ENCODE measurements around the gene ATP6AP2. TPM values are rescaled to one million over a fixed set of nuclear protein-coding genes. Genes with fewer than 3 reads are reported as not detected.
A peak's percentile ranks its signal among the peaks of the same experiment; 100 is the strongest.

The ATP6AP2 gene, protein sequence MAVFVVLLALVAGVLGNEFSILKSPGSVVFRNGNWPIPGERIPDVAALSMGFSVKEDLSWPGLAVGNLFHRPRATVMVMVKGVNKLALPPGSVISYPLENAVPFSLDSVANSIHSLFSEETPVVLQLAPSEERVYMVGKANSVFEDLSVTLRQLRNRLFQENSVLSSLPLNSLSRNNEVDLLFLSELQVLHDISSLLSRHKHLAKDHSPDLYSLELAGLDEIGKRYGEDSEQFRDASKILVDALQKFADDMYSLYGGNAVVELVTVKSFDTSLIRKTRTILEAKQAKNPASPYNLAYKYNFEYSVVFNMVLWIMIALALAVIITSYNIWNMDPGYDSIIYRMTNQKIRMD
- 69.6 and 70.3 TPM in 2 replicates for total RNA-seq

DNA sequence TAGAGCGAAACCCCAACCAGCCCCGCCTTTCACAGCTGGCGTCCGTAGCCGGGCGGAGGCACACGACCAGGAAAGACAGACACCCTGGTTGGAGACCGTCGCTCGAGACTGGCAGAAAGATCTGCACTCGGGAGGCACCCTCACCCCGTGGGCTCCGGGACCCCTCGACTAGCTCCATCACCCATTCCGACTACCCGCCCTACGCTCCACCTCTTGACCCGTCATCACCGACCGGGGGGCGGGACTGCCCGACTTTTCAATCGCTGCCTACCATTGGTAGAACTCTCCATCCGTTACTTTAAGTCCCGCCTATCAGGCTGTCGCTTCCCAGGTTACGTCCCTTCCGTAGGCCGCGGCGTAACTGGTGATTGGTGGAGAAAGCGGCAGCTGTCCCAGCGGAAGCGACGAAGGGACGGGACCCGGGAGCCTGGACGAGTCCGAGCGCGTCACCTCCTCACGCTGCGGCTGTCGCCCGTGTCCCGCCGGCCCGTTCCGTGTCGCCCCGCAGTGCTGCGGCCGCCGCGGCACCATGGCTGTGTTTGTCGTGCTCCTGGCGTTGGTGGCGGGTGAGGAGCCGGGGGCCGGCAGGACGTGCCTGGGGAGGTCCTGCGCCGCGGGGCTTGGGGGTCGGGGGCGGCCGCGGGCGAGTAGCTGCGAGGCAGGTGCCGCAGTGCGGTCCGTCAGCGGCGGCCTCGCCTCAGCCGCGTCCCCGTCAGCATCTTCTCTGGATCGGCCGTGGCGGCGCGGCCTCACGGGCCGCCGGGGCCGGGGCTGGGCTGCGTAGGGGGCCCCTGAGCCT, at the start of gene ATP6AP2:
ATP6AP2 (plus strand) TSS at position 434 of the 799 bp plus-strand sequence; CDS start at position 530, 96 bp downstream.
- Mint-ChIP-seq H3K4me3 (ENCODE audit: low read depth) (peak within 1 kb of the TSS; percentile 90), H3K27ac (peak within 1 kb of the TSS; percentile 90), H3K36me3 (ENCODE audit: low read depth) (no peaks in the 10 kb centered on the region), H3K9me3 (no peaks in the 10 kb centered on the region), H3K4me1 (ENCODE audit: low read depth) (peaks cover 18% of the 10 kb centered on the region), H3K27me3 (ENCODE audit: low read depth) (no peaks in the 10 kb centered on the region)
- intact Hi-C loops (cut with micrococcal nuclease) = loop anchor here (2.0 kb wide), 1 partner anchor 66 kb away; the partner anchor contains the start of gene CXorf38
- peak; percentile 87 for DNase-seq (ENCODE audit: low spot score)

DNA sequence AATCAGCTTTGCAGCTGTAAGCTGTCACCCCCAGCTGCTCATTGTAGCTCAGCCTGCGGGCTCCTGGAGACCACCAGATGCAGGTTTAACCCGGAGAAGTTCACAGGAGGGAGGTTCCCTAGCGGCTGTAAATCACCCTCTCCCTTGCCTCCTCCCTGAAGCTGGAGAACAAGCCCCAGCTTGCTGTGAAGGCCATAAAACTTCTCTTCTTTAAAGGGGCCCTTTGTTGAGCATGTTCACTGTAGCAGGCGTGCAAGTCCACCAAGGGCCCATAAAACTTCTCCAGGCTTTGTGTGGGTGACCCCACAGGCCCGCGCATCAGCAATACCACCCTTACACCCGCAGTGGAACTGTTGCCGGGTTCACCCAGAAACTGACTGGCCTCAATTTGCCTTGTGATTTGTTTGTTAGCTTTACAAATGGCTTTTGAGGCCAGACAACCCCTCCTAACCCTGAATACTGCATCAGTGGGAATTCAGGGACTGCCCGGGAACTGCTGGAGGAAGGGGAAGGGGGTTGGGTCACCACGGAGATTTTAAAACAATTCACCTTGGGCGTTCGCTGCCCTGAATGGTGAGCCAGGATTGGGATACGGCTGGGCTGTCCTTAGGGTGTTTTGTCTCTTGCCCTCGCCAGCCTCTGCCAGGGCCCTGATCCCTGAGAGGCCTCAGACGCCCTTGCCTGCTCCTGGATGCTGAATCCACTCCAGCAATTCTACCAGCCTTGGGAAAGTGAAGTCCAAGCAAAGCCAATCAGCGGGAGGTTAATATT, 49.5 kb upstream of the ATP6AP2 start:
- H3K27me3 Mint-ChIP-seq (ENCODE audit: low read depth) = peaks cover 2% of the 10 kb centered on the region
- H3K4me3 Mint-ChIP-seq (ENCODE audit: low read depth) = no peak overlapping the region
- intact Hi-C loops (cut with micrococcal nuclease) = no loop called here
- no peaks in the 10 kb centered on the region for H3K9me3 Mint-ChIP-seq
- H3K27ac Mint-ChIP-seq = no peak overlapping the region
- no peaks in the 10 kb centered on the region for H3K4me1 Mint-ChIP-seq (ENCODE audit: low read depth)
- DNase-seq (ENCODE audit: low spot score) = no peak
- H3K36me3 Mint-ChIP-seq (ENCODE audit: low read depth) = no peaks in the 10 kb centered on the region

DNA sequence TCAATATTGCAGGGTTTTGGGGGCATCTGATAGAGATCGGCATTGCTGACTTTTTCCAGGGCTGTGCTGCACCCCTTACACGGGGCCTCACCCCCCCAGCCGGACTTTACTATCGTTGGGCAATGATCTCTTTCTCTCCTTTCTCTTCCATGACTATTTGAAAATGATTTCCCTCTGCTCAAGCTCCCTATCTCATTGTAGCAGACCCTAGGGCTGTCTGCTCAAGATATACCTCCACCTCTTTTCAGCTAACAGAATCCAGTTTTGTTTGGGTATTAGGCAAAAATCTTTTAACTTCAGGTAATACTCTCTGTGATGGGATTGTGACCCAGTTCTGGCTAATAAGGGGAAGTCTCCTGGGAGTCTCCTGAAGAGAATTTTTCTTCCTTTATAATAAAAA, 43.5 kb upstream of the ATP6AP2 start:
- no peak overlapping the region for H3K4me3 Mint-ChIP-seq (ENCODE audit: low read depth)
- H3K4me1 Mint-ChIP-seq (ENCODE audit: low read depth) = peaks cover 20% of the 10 kb centered on the region
- H3K36me3 Mint-ChIP-seq (ENCODE audit: low read depth) = no peaks in the 10 kb centered on the region
- no peak overlapping the region for H3K27ac Mint-ChIP-seq
- intact Hi-C loops (cut with micrococcal nuclease) = no loop called here
- no peaks in the 10 kb centered on the region for H3K9me3 Mint-ChIP-seq
- no peak for DNase-seq (ENCODE audit: low spot score)
- H3K27me3 Mint-ChIP-seq (ENCODE audit: low read depth) = peaks cover 15% of the 10 kb centered on the region

DNA sequence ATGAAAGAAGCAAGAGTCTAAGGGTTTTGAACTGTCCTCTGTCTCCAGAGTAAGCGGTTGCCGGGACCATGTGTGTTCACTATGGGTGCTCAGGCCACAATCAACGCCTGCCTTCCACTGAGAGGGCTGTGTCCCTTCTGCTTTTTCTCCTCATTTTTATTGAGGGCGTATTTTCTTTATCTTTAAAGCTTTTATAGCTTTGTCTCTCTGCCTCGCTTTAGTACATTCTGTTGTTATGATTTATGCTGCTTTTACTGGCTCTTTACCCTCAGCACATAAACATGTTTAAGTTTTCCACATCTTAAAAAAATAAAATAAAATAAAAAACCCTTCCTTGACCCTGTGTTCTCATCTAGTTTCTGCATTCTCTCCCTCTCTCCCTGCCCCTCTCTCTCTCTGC, 42.4 kb upstream of the ATP6AP2 start:
- Mint-ChIP-seq H3K4me3 (ENCODE audit: low read depth) (no peak overlapping the region), H3K36me3 (ENCODE audit: low read depth) (no peaks in the 10 kb centered on the region), H3K9me3 (no peaks in the 10 kb centered on the region), H3K27ac (no peak overlapping the region), H3K4me1 (ENCODE audit: low read depth) (peaks cover 20% of the 10 kb centered on the region), H3K27me3 (ENCODE audit: low read depth) (peaks cover 15% of the 10 kb centered on the region)
- DNase-seq (ENCODE audit: low spot score) = no peak
- intact Hi-C loops (cut with micrococcal nuclease) = no loop called here

DNA sequence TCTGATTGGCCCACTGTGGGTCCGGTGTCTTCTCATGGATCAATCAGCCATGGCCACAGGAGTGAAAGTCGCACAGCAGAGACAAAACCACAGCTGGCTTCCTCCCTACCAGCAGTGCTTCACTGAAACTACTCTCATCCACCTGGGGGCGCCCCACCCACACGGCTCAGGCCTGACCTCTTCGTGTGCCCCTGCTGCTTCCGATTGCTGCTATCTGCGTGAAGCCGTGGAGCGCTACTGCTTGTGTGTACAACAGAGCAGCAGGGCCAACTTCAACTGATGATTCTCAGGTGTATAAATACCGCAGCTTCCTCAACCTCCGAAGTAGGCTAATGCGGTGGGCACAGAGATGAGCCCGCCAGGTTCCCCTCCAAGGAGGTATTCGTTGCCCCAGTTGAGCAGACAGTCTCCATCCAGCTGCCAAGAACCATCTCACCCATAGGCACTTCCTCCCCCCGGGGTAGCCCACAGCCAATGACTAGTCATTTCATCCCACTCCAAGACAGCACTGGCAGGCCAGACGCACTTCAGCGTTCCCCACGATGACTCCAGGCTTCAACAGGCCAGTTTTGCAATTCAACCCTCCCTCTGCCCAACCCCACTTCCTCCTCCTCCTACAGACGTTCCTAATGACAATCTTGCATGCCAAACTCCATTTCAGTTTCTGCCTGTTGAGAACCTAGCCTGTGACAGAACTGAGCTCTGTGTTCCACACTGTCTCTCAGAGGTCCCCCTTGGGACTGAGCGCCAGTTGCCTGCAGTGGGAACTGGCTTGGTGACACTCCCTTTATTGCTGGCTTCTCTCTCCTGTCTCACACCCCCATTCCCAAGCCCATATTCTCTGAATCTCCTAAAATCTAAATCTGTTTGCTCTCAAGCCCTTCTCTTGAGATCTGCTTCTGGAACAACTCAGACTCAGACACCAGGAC, 41.3 kb upstream of the ATP6AP2 start:
- Mint-ChIP-seq H3K27me3 (ENCODE audit: low read depth) (peaks cover 15% of the 10 kb centered on the region), H3K4me1 (ENCODE audit: low read depth) (peaks cover 20% of the 10 kb centered on the region), H3K36me3 (ENCODE audit: low read depth) (no peaks in the 10 kb centered on the region), H3K9me3 (no peaks in the 10 kb centered on the region), H3K4me3 (ENCODE audit: low read depth) (no peak overlapping the region), H3K27ac (peak overlapping the region; percentile 55)
- peak; percentile 60 for DNase-seq (ENCODE audit: low spot score)
- intact Hi-C loops (cut with micrococcal nuclease) = loop anchor here (10.0 kb wide), 1 partner anchor 255 kb away; no protein-coding TSS in a partner anchor

DNA sequence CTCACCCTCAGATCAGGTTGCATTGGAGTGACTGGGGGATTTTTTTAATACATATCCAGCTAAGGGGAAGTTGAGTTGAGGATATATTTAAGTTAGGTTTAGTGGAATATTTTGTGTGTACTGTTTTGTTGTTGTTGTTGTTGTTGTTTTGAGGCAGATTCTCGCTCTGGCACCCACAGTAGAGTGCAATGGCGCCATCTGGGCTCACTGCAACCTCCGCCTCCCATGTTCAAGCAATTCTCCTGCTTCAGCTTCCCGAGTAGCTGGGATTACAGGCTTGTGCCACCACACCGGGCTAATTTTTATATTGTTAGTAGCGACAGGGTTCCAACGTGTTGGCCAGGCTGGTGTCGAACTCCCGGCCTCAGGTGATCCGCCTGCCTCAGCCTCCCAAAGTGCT, 38.6 kb upstream of the ATP6AP2 start:
- Mint-ChIP-seq H3K4me3 (ENCODE audit: low read depth) (no peak overlapping the region), H3K9me3 (no peaks in the 10 kb centered on the region), H3K4me1 (ENCODE audit: low read depth) (peaks cover 20% of the 10 kb centered on the region), H3K36me3 (ENCODE audit: low read depth) (no peaks in the 10 kb centered on the region), H3K27ac (no peak overlapping the region), H3K27me3 (ENCODE audit: low read depth) (peaks cover 13% of the 10 kb centered on the region)
- DNase-seq (ENCODE audit: low spot score) = no peak
- intact Hi-C loops (cut with micrococcal nuclease) = loop anchor here (10.0 kb wide), 1 partner anchor 253 kb away; no protein-coding TSS in a partner anchor

DNA sequence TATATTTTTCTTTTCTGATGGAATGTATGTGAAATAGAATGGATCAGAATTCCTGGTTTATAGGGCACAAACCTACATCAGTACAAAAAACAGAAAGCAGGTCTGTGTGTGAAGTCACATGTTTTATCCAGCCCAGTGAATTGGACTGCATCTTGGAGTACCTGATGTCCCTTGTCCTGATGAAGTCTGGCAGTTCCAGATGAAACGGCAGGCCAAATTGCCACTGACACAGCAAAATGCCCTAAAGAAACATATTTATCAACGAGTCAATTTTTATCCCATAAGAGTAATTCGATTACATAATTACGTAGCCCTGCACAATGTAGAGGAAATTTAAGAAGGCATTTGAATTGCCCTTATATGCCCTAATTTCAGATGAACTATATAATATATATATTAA, 37.8 kb upstream of the ATP6AP2 start:
- intact Hi-C loops (cut with micrococcal nuclease) = loop anchor here (10.0 kb wide), 1 partner anchor 252 kb away; no protein-coding TSS in a partner anchor
- peaks cover 12% of the 10 kb centered on the region for H3K27me3 Mint-ChIP-seq (ENCODE audit: low read depth)

DNA sequence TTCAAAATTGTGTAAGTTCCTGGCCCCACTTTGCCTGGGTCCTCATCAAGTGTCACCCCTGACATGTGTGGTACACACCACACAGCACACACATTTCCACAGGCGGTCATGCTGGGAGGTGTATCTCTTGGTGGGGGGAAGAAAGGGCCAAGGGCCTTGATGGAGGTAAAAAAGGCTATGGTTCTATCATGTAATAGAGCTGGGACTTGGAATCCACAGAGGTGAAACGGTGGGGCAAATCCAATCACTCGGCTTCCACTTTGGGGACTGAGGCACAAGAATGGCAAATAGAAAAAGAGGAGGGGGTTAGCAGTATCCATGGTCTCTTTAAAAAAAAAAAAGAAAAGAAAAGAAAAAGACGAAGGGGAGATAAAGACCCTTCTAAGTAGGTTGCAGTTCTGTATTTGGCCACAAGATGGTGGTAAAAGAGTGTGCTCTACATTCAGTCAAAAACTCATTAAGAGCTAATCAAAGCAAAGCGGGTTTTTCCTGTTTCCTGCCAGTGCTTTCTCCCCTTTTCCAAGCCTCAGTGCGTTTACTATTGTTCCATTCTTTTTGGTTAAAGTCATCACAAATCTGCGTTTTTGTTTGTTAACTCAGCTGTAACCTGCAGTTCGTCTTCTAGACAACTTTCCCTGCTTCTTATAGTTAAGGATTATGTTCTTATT, 37.0 kb upstream of the ATP6AP2 start:
- no peak overlapping the region for H3K4me3 Mint-ChIP-seq (ENCODE audit: low read depth)
- H3K36me3 Mint-ChIP-seq (ENCODE audit: low read depth) = no peaks in the 10 kb centered on the region
- DNase-seq (ENCODE audit: low spot score) = no peak
- no peaks in the 10 kb centered on the region for H3K9me3 Mint-ChIP-seq
- intact Hi-C loops (cut with micrococcal nuclease) = loop anchor here (2.0 to 10.0 kb wide), 2 partner anchors 101 to 251 kb away; no protein-coding TSS in a partner anchor
- peaks cover 8% of the 10 kb centered on the region for H3K27me3 Mint-ChIP-seq (ENCODE audit: low read depth)
- H3K27ac Mint-ChIP-seq = no peak overlapping the region
- H3K4me1 Mint-ChIP-seq (ENCODE audit: low read depth) = peaks cover 17% of the 10 kb centered on the region

More for the DNA sequence above, 37.8 kb upstream of the ATP6AP2 start:
- H3K9me3 Mint-ChIP-seq = no peaks in the 10 kb centered on the region
- H3K4me1 Mint-ChIP-seq (ENCODE audit: low read depth) = peaks cover 20% of the 10 kb centered on the region
- DNase-seq (ENCODE audit: low spot score) = no peak
- no peak overlapping the region for H3K4me3 Mint-ChIP-seq (ENCODE audit: low read depth)
- no peaks in the 10 kb centered on the region for H3K36me3 Mint-ChIP-seq (ENCODE audit: low read depth)
- H3K27ac Mint-ChIP-seq = no peak overlapping the region

DNA sequence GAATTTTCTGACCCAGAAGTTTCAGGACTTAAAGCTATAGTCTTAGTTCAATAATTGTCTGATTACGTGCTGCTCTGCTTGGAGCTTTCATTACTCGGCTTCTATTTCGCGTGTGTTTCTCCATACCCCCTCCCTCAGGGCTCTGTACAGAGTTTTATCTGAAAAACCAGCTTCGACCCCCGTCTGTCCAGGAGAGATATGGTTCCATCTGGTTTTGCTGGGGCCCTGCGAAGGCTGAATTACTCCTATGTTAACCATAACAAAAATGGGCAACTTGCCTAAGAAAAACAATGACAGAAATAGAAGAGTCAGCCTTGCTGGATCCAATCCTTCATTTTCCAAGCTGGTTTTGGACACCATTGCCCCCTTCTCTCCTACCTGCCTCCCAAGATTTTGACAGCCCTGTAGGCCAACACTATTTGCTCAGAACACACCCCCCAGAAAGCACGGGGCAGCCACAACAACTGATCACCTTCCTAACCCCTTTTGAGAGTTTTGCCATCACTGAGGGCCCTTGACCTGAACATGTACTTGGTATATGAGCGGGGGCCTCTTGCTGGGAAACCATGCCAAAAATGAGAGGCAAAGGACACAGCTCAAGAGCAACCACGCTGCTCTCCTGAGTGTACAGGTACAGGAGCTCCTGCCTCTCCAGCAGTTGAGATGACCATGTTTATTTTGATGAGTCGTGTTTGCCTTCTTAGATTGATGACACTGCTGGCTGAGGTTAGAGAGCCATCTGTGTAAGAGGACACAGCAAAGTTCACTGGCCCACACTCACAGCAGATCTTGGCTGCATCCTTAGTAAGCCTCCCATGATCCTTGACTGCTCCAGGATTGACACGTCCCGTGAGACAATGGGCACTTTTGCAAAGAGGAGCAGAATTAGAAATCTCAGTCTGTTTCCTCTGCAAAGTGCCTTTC, 36.2 kb upstream of the ATP6AP2 start:
- Mint-ChIP-seq H3K27ac (no peak overlapping the region), H3K4me3 (ENCODE audit: low read depth) (no peak overlapping the region), H3K9me3 (no peaks in the 10 kb centered on the region), H3K27me3 (ENCODE audit: low read depth) (peaks cover 8% of the 10 kb centered on the region), H3K36me3 (ENCODE audit: low read depth) (no peaks in the 10 kb centered on the region), H3K4me1 (ENCODE audit: low read depth) (peaks cover 9% of the 10 kb centered on the region)
- intact Hi-C loops (cut with micrococcal nuclease) = loop anchor here (2.0 to 10.0 kb wide), 2 partner anchors 100 to 250 kb away; no protein-coding TSS in a partner anchor
- no peak for DNase-seq (ENCODE audit: low spot score)

DNA sequence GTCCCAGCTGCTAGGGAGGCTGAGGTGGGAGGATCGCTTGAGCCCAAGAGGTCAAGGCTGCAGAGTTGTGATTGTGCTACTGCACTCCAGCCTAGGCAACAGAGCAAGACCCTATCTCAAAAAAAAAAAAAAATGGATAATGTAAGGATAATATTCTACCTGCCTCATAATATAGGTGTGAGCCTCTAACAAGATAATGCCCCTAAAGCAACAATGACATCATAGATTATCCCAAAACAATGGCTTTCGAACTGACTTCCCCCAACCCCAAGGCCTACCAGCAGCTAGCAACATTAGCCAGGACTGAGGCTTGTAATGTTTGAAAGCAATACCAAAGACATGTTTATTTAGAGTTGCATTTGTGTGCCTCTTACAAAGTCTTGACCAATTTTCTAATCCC, 33.9 kb upstream of the ATP6AP2 start:
- H3K9me3 Mint-ChIP-seq = no peaks in the 10 kb centered on the region
- DNase-seq (ENCODE audit: low spot score) = no peak
- H3K4me1 Mint-ChIP-seq (ENCODE audit: low read depth) = no peaks in the 10 kb centered on the region
- no peaks in the 10 kb centered on the region for H3K27me3 Mint-ChIP-seq (ENCODE audit: low read depth)
- intact Hi-C loops (cut with micrococcal nuclease) = loop anchor here (10.0 kb wide), 1 partner anchor 248 kb away; no protein-coding TSS in a partner anchor
- no peak overlapping the region for H3K4me3 Mint-ChIP-seq (ENCODE audit: low read depth)
- no peaks in the 10 kb centered on the region for H3K36me3 Mint-ChIP-seq (ENCODE audit: low read depth)
- no peak overlapping the region for H3K27ac Mint-ChIP-seq
